Loucy (cell line): ENCODE results near the gene FMN2.

Experiments used
- EZH2phosphoT487 ChIP-seq: fragments of 200-600 bp; IDR thresholded peaks from 2 replicates; pipeline ENCODE4 v1.6.1; 2018; ENCODE audit warnings: antibody characterized with exemption, mild to moderate bottlenecking, moderate library complexity, borderline replicate concordance
- TF ChIP-seq, protein P1 (sequence below): fragments of 200-600 bp; sonication (generic); conservative IDR thresholded peaks from 2 replicates; pipeline ENCODE4 v1.5.1; 2014; ENCODE audit warnings: mild to moderate bottlenecking, antibody characterized with exemption, low read length

DNA sequence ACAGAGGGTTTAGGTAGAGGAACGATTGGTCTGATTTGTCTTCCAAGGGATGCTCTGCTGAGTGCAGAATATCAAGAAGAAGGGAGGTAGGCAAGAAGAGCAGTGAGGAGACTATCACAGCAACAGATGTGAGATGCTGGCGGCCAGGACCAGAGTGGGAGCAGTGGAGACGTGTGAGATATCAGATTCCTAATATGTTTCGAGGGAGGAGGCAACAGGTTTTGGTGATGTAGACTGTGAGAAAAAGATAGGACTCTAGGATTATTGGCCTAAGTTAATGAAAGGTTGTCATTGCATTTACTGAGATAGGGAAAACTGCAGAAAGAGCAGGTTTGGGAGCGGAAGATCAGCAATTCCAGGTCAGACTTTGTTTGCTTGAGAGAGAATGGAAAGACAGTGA is 182.9 kb downstream of the FMN2 start:
- TF ChIP-seq, protein P1, sequence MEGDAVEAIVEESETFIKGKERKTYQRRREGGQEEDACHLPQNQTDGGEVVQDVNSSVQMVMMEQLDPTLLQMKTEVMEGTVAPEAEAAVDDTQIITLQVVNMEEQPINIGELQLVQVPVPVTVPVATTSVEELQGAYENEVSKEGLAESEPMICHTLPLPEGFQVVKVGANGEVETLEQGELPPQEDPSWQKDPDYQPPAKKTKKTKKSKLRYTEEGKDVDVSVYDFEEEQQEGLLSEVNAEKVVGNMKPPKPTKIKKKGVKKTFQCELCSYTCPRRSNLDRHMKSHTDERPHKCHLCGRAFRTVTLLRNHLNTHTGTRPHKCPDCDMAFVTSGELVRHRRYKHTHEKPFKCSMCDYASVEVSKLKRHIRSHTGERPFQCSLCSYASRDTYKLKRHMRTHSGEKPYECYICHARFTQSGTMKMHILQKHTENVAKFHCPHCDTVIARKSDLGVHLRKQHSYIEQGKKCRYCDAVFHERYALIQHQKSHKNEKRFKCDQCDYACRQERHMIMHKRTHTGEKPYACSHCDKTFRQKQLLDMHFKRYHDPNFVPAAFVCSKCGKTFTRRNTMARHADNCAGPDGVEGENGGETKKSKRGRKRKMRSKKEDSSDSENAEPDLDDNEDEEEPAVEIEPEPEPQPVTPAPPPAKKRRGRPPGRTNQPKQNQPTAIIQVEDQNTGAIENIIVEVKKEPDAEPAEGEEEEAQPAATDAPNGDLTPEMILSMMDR, result no peak
- TF ChIP-seq EZH2phosphoT487, result no peak
